Nephron progenitor cell (in vitro differentiated cells): ENCODE data around the gene RETREG3.
"Not testable (repeated sequence)": the region's sequence is repeated elsewhere in the genome, so short reads cannot be mapped to it uniquely, and the experiment has no call there.

Experiments used
- DNase-seq: peaks from one replicate; pipeline ENCODE4 v3.0.0; 2021
- H3K27ac Mint-ChIP-seq: 2 replicates; pipeline ENCODE4 v1.8.0; 2021; ENCODE audit warnings: mild to moderate bottlenecking, moderate library complexity, mixed read lengths
- H3K27me3 Mint-ChIP-seq: 2 replicates; pipeline ENCODE4 v1.8.0; 2021; ENCODE audit warnings: mild to moderate bottlenecking, low read depth, mixed read lengths; ENCODE audit not compliant: poor library complexity
- H3K36me3 Mint-ChIP-seq: 2 replicates; pipeline ENCODE4 v1.8.0; 2021; ENCODE audit warnings: low read depth, mixed read lengths
- H3K4me1 Mint-ChIP-seq: 2 replicates; pipeline ENCODE4 v1.8.0; 2021; ENCODE audit warnings: mixed read lengths
- H3K4me3 Mint-ChIP-seq: 2 replicates; pipeline ENCODE4 v1.8.0; 2021; ENCODE audit warnings: mild to moderate bottlenecking, moderate library complexity, mixed read lengths
- H3K9me3 Mint-ChIP-seq: 2 replicates; pipeline ENCODE4 v1.8.0; 2021; ENCODE audit warnings: mild to moderate bottlenecking, moderate library complexity, mixed read lengths
- TF ChIP-seq, protein P1 (sequence below): fragments of 200-600 bp; sonication (generic); IDR thresholded peaks from 2 replicates; pipeline ENCODE4 v1.5.0; 2021; ENCODE audit warnings: antibody characterized with exemption

The RETREG3 gene

DNA sequence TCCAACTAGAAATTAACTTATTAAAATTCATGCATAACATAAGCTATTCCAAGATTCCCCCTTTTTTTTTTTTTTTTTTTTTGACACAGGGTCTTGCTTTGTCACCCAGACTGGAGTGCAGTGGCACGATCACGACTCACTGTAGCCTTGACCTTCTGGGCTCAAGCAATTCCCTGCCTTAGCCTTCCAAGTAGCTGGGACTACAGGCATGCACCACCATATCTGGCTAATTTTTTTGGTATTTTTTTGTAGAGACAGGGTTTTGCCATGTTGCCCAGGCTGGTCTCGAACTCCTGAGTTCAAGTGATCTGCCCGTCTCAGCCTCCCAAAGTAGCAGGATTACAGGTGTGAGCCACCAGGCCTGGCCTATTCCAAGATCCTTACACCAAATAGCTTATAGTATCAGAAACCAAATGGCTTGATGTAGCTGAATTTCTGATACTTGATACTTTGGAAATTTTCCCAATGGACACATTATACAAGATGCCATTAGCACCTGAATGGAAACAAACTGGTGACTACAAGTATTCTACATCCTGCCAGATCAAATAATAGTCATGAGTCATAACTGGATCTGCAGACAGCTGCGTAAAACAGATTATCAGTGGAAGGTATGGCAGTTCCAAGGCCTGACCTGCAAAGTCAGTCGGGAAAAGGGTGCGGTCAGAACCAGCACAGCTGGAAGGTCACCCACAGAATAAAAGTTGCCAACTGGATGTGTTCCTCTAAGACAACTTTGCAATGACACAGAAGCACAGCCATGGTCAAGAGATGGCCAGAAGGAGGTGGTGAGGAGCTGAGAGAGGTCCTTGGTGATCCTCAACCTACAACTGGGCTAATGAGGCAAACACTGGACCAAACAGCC, 14.8 kb upstream of the RETREG3 start:
- TF ChIP-seq, protein P1, sequence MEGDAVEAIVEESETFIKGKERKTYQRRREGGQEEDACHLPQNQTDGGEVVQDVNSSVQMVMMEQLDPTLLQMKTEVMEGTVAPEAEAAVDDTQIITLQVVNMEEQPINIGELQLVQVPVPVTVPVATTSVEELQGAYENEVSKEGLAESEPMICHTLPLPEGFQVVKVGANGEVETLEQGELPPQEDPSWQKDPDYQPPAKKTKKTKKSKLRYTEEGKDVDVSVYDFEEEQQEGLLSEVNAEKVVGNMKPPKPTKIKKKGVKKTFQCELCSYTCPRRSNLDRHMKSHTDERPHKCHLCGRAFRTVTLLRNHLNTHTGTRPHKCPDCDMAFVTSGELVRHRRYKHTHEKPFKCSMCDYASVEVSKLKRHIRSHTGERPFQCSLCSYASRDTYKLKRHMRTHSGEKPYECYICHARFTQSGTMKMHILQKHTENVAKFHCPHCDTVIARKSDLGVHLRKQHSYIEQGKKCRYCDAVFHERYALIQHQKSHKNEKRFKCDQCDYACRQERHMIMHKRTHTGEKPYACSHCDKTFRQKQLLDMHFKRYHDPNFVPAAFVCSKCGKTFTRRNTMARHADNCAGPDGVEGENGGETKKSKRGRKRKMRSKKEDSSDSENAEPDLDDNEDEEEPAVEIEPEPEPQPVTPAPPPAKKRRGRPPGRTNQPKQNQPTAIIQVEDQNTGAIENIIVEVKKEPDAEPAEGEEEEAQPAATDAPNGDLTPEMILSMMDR: no peak
- Mint-ChIP-seq H3K4me3 (no peak overlapping the region), H3K27me3 (peaks cover 4% of the 10 kb centered on the region), H3K4me1 (peaks cover 7% of the 10 kb centered on the region), H3K9me3 (no peaks in the 10 kb centered on the region), H3K27ac (no peak overlapping the region), H3K36me3 (no peaks in the 10 kb centered on the region)
- DNase-seq: no peak

DNA sequence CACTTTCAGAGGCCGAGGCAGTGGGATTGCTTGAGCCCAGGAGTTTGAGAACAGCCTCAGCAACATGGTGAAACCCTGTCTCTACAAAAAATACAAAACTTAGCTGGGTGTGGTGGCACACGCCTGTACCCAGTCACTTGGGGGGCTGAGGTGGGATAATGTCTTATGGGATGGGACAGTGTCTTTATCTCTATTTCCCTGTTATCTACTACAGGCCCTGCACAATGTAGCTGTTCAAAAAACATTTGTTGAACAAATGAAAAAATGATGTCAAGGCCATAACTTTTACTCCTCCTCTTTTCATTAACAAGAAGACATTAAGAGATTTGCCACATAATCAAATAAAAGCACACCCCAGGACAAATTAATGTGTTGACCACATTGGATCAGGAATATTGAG, 14.1 kb upstream of the RETREG3 start:
- Mint-ChIP-seq H3K27me3 (peaks cover 4% of the 10 kb centered on the region), H3K36me3 (no peaks in the 10 kb centered on the region), H3K27ac (no peak overlapping the region), H3K9me3 (no peaks in the 10 kb centered on the region), H3K4me1 (peaks cover 14% of the 10 kb centered on the region), H3K4me3 (no peak overlapping the region)
- DNase-seq: no peak
- TF ChIP-seq, protein P1: no peak

DNA sequence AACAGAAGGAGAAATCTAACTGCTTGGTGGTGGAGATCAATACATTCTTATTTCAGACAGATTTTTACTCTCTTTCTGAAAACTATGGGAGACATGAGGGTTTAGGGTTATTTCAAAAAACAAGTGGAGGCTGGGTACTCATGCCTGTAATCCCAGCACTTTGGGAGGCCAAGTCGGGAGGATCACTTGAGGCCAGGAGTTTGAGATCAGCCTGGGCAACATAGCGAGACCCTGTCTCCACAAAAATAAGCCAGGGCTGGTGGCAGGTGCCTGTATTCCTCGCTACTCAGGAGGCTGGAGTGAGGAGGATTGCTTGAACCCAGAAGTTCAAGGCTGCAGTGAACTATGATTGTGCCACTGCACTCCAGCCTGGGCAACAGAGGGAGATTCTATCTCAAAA, 12.8 kb upstream of the RETREG3 start:
- not testable (repeated sequence) for H3K27me3 Mint-ChIP-seq, H3K27ac Mint-ChIP-seq, DNase-seq, H3K9me3 Mint-ChIP-seq, H3K36me3 Mint-ChIP-seq, H3K4me3 Mint-ChIP-seq
- peaks cover 12% of the 10 kb centered on the region for H3K4me1 Mint-ChIP-seq

DNA sequence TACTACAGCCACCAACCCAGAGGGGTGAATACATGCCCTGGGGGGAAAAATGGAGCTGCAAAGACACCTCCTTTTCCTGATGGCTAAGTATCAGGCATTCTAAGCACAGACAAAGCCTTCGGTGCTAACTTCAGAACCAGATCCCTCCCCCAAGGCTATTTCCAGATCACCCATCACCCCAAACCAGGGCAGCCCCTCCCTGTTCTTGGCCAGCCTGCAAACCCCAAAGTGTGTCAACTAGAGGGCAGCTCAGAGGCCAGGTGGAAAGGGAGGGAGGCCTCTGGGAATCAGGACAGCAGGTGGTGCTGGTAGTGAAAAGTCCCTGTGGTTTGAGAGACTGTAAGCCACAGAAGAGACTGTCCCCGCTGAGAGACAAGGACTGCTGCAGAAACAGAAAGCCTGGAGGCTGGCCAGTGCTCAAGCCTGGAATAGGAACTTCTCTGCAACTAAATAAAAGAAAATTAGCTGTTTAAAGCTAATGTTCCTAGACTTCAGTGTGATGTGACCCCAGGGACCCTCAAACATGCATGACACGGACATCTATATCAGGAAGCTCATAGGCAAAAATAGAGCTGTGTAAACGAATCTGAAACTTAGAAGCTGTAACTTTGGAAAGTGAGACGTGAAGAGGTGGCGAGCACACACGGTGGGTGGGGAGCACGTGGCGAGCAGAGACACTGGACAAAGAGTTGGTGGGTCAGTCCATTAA, 9.4 kb upstream of the RETREG3 start:
- Mint-ChIP-seq H3K27ac (peak overlapping the region; percentile 57), H3K4me3 (no peak overlapping the region), H3K9me3 (no peaks in the 10 kb centered on the region), H3K4me1 (peaks cover 12% of the 10 kb centered on the region), H3K27me3 (no peaks in the 10 kb centered on the region), H3K36me3 (peaks cover 23% of the 10 kb centered on the region)
- TF ChIP-seq, protein P1: no peak
- DNase-seq: peak; percentile 19

DNA sequence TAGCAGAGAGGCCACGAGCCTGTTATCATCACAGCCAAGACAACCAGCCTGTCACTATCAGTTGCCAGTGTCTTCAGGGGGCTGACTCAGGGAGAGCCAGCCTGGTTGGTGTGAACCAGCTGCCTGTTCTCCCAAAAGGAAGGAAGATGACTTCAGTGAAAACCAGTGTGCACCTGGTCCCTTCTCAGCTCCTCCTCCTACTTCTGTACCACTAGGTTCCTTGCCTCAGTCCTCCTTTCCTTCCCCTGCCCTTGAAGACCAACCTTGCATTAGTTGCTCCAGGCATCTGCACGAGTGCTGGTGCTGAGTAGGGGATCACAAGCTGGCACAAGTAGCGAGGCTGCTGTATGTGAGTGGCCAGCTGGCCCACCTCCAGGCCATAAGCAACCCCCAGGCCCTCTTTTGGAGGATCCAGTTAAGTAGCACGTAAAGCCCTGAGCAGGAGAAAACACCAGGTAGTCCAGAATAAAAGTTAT, 8.8 kb upstream of the RETREG3 start:
- DNase-seq: no peak
- TF ChIP-seq, protein P1: no peak
- Mint-ChIP-seq H3K27ac (peak overlapping the region; percentile 57), H3K4me1 (peaks cover 12% of the 10 kb centered on the region), H3K4me3 (no peak overlapping the region), H3K9me3 (no peaks in the 10 kb centered on the region), H3K36me3 (peaks cover 27% of the 10 kb centered on the region), H3K27me3 (no peaks in the 10 kb centered on the region)

DNA sequence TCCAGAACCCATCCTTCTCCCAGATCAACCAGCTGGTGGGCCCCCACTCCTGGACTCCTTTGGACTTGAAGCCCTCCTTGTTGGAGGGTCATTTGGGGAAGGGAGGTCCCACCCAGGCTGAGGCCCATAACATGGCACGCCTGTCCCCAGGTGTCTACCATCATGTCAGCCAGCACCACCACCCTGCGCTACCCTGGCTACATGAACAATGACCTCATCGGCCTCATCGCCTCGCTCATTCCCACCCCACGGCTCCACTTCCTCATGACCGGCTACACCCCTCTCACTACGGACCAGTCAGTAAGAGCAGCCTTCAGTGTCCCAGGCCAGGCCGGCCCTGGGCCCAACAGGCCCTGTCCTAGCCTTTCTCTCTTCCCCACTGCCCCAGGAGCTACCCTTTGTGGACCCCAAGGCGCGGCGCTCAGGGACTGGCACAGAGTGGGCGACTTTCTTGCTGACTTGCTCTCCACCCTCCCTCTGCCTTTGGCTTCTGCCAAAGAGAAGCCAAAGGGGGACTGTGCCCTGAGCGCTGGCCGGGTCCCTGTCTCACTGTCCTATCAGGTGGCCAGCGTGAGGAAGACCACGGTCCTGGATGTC, 4.6 kb upstream of the RETREG3 start:
- no peak for DNase-seq
- Mint-ChIP-seq H3K9me3 (no peaks in the 10 kb centered on the region), H3K4me3 (no peak overlapping the region), H3K36me3 (peaks cover 36% of the 10 kb centered on the region), H3K4me1 (peaks cover 17% of the 10 kb centered on the region), H3K27ac (no peak overlapping the region), H3K27me3 (peaks cover under 1% of the 10 kb centered on the region)
- TF ChIP-seq, protein P1: no peak
